GM23248 (cell line): ENCODE results near the gene ADO. TPM values are rescaled to one million over a fixed set of nuclear protein-coding genes. Genes with fewer than 3 reads are reported as not detected.
A peak's percentile ranks its signal among the peaks of the same experiment; 100 is the strongest.

Source experiments
- DNase-seq: peaks from one replicate; pipeline ENCODE4 v3.0.0-alpha.2; 2015
- H2AFZ ChIP-seq: fragments of 200-600 bp; sonication (generic); 2 replicates; pipeline ENCODE4 v1.6.1; 2016; ENCODE audit warnings: antibody characterized with exemption
- H3F3A ChIP-seq: fragments of 200-600 bp; sonication (generic); 2 replicates; pipeline ENCODE4 v1.6.1; 2016; ENCODE audit warnings: mild to moderate bottlenecking, antibody characterized with exemption, mixed run types; ENCODE audit not compliant: insufficient read depth
- H3K27ac ChIP-seq: fragments of 200-600 bp; sonication (generic); 2 replicates; pipeline ENCODE4 v1.5.1; 2016; ENCODE audit warnings: mild to moderate bottlenecking
- H3K27me3 ChIP-seq: fragments of 200-600 bp; sonication (generic); replicated peaks from 2 replicates; pipeline ENCODE4 v1.6.1; 2016; ENCODE audit warnings: mild to moderate bottlenecking; ENCODE audit not compliant: insufficient read depth
- H3K36me3 ChIP-seq: fragments of 200-600 bp; sonication (generic); 2 replicates; pipeline ENCODE4 v1.6.1; 2016; ENCODE audit warnings: low read depth, mild to moderate bottlenecking
- H3K4me1 ChIP-seq: fragments of 200-600 bp; sonication (generic); 2 replicates; pipeline ENCODE4 v1.6.1; 2016; ENCODE audit warnings: mild to moderate bottlenecking; ENCODE audit not compliant: insufficient read depth
- H3K4me2 ChIP-seq: fragments of 200-600 bp; sonication (generic); one replicate; pipeline ENCODE4 v1.6.1; 2016; ENCODE audit warnings: mild to moderate bottlenecking; ENCODE audit not compliant: unreplicated experiment
- H3K4me3 ChIP-seq: fragments of 200-600 bp; sonication (generic); 2 replicates; pipeline ENCODE4 v1.5.1; 2016; ENCODE audit warnings: mild to moderate bottlenecking
- H3K79me2 ChIP-seq: fragments of 200-600 bp; sonication (generic); 2 replicates; pipeline ENCODE4 v1.6.1; 2016; ENCODE audit warnings: mild to moderate bottlenecking; ENCODE audit not compliant: insufficient read depth
- H3K9ac ChIP-seq: fragments of 200-600 bp; sonication (generic); 2 replicates; pipeline ENCODE4 v1.6.1; 2016; ENCODE audit warnings: mild to moderate bottlenecking
- H3K9me2 ChIP-seq: fragments of 200-600 bp; sonication (generic); 2 replicates; pipeline ENCODE4 v1.6.1; 2016; ENCODE audit warnings: mixed run types, mild to moderate bottlenecking, moderate library complexity; ENCODE audit not compliant: insufficient read depth
- H3K9me3 ChIP-seq: fragments of 200-600 bp; sonication (generic); one replicate; pipeline ENCODE4 v1.6.1; 2017; ENCODE audit warnings: low read depth
- H4K20me1 ChIP-seq: fragments of 200-600 bp; sonication (generic); 2 replicates; pipeline ENCODE4 v1.6.0; 2016; ENCODE audit not compliant: insufficient read depth
- EZH2 ChIP-seq: fragments of 200-600 bp; sonication (generic); IDR thresholded peaks from 2 replicates; pipeline ENCODE4 v1.6.1; 2018; ENCODE audit warnings: antibody characterized with exemption, mild to moderate bottlenecking; ENCODE audit not compliant: insufficient read depth, poor library complexity, severe bottlenecking
- EZH2phosphoT487 ChIP-seq: fragments of 200-600 bp; sonication (generic); IDR thresholded peaks from 2 replicates; pipeline ENCODE4 v1.6.1; 2018; ENCODE audit warnings: antibody characterized with exemption, moderate library complexity, mild to moderate bottlenecking, low read depth; ENCODE audit not compliant: insufficient read depth
- WGBS, 2 experiments: methylation state at CpG; one replicate each; pipeline ENCODE4 v1.1.6; 2015 to 2017; ENCODE audit warnings: low lambda C conversion rate in 2 of 2, low coverage in 1 of 2; ENCODE audit errors: missing lambda C conversion rate in 2 of 2; 5-methylcytosine and 5-hydroxymethylcytosine counted together
- in situ Hi-C: fragments of 300-500 bp; cut with MboI; formaldehyde crosslinking; loops from 2 replicates; pipeline ENCODE4 v1.15.0; 2020
- polyA plus RNA-seq: library from polyadenylated mRNA; unstranded; fragments of >200 nt; fragmentation: Nextera tagmentation; extraction: Ambion mirVana; gene quantifications from 2 replicates; pipeline ENCODE4 v1.2.1, GENCODE V29; 2016
- total RNA-seq: library from RNA; depleted of rRNA; stranded (reverse); fragments of >200 nt; shearing (Covaris generic); gene quantifications from 2 replicates; pipeline ENCODE4 v1.2.3, GENCODE V29; 2014

Gene ADO
- total and polyA plus RNA-seq, 2 experiments from 2014 or later: 5.5 to 38.8 TPM

DNA sequence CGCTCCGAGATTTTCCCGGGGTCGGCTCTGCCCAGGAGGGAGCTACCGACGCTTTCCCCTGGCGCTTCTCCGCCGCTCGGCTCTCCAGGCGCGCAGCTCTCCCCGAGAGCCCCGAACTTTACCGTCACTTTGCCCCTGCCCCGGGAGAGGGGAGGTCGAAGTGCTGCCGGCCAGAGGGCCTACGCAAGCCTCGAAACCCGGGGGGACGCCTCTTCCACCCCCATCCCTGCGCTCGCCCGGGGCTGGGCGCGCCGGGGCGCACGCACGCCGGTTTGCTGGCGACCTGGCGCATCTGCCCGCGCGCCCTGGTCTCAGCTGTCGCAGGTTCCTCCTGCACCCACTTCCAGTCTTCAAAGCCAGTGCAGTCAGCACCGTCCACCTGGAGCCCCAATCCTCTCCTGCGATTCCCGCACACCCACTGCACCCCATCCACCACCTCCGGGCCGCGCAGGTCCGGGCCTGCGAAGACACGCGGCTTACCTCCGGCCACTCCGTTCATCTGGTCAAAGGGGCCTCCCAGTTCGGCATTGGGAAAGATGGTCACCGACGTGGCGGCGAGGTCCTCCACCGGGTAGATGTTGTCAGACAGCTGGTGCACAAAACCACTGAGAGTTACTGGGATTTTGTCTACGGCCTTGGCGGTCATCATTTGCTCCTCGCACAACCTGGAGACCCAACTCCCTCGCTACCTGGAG lies 11.0 kb downstream of the ADO start:
- H3K27ac ChIP-seq: no peak overlapping the region
- H3K4me2 ChIP-seq: peak overlapping the region; percentile 93
- H4K20me1 ChIP-seq: no peaks in the 10 kb centered on the region
- 0 out of 2 replicates have a peak, but pooled peaks cover 4% of the 10 kb centered on the region for H3K27me3 ChIP-seq
- peak overlapping the region; percentile 69; the same call in 1 of the 2 replicates for H3K9ac ChIP-seq
- H3F3A ChIP-seq: peaks cover 22% of the 10 kb centered on the region
- TF ChIP-seq EZH2phosphoT487 (no peak), EZH2 (no peak)
- WGBS, 2 experiments: 5 to 7% methylated on average over 37 to 56 of the region's 60 CpGs
- no peaks in the 10 kb centered on the region for H3K79me2 ChIP-seq
- peak; percentile 35 for DNase-seq
- peaks cover 10% of the 10 kb centered on the region; the same call in 1 of the 2 replicates for H3K4me1 ChIP-seq
- in situ Hi-C loops: loop anchor here (25.0 kb wide), 3 partner anchors 353 to 778 kb away; partner anchors contain the start of gene RTKN2
- no peaks in the 10 kb centered on the region for H3K9me2 ChIP-seq
- peak overlapping the region; percentile 88 for H3K4me3 ChIP-seq
- peak overlapping the region; percentile 84 for H2AFZ ChIP-seq
- no peaks in the 10 kb centered on the region for H3K36me3 ChIP-seq
- H3K9me3 ChIP-seq: no peaks in the 10 kb centered on the region

DNA sequence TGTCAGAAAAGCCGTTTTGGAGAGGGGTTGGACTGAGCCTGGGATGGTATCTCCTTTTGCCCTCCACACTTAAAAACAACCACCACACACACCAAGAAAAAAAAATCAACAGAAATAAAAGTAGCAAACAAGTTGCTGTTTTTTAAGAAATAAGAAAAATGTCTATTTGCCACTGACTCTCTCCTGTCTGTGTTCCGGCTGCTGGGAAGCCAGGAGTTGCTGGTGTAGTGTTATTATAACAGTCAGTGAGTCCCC lies 11.5 kb downstream of the ADO start:
- Histone ChIP-seq H3K79me2 (no peaks in the 10 kb centered on the region), H3K4me1 (peaks cover 10% of the 10 kb centered on the region; the same call in 1 of the 2 replicates), H3K27ac (no peak overlapping the region), H3K9me3 (no peaks in the 10 kb centered on the region), H3F3A (peaks cover 17% of the 10 kb centered on the region; the same call in 1 of the 2 replicates), H3K9me2 (no peaks in the 10 kb centered on the region), H3K36me3 (no peaks in the 10 kb centered on the region), H3K4me2 (peak overlapping the region; percentile 93), H3K4me3 (peak overlapping the region; percentile 88), H3K27me3 (0 out of 2 replicates have a peak, but pooled peaks cover 4% of the 10 kb centered on the region), H3K9ac (peak overlapping the region; percentile 69; the same call in 1 of the 2 replicates), H2AFZ (peak overlapping the region; percentile 84), H4K20me1 (no peaks in the 10 kb centered on the region)
- DNase-seq: no peak
- WGBS, 2 experiments: 2 to 3% methylated on average over 2 of the region's 2 CpGs
- in situ Hi-C loops: loop anchor here (25.0 kb wide), 3 partner anchors 354 to 779 kb away; partner anchors contain the start of gene RTKN2
- TF ChIP-seq EZH2 (no peak), EZH2phosphoT487 (no peak)

DNA sequence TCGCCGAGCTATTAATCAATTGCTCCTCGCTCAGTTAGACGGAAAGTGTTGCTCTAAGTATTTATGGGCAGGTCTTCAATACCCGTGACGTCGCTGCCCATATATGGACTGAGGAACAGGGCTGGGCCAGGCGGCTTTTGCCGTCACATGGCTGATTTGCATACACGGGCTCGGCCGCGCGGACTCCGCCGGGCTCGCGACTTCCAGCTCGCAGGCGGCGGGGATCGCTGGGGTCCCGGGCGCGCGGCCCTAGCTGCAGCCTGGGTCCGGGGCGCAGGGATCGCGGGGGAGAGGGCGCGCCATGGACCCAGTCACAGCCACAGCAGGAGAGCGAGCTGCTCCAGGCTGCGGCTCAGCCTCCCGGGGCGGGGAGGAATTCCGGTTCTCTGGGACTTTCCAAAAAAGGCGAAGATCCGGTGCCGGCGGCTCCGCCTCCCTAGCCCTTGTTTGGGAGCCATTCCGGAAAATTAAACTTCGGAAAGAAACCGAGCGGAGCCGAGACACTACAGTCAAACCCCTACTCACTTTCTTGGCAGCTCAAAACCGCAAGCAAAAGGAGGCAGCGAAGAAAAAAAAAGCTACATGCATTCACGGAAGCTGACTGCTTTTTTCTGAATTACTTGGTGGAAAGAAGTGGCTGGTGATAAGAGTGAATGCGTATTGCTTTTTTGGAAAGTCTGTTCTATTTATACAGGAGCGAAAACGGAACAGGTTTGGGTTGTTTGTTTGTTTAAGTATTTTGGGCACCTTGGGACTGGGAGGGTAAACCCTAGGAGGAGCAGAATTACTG lies 12.0 kb downstream of the ADO start, which contains the start of gene EGR2:
EGR2 (minus strand) TSS at position 36 of the 790 bp plus-strand sequence. CDS start 337 bp downstream, outside the sequence.
- Histone ChIP-seq H3K36me3 (no peaks in the 10 kb centered on the region), H3F3A (peaks cover 12% of the 10 kb centered on the region; the same call in 1 of the 2 replicates), H3K4me2 (peak within 1 kb of the TSS; percentile 93), H3K79me2 (no peaks in the 10 kb centered on the region), H3K4me1 (peaks cover 10% of the 10 kb centered on the region; the same call in 1 of the 2 replicates), H3K4me3 (peak within 1 kb of the TSS; percentile 88), H3K27ac (peak within 1 kb of the TSS; percentile 43), H2AFZ (peak within 1 kb of the TSS; percentile 84), H3K9ac (peak within 1 kb of the TSS; percentile 69), H4K20me1 (no peaks in the 10 kb centered on the region), H3K9me2 (no peaks in the 10 kb centered on the region), H3K9me3 (no peaks in the 10 kb centered on the region), H3K27me3 (0 out of 2 replicates have a peak, but pooled peaks cover 4% of the 10 kb centered on the region)
- in situ Hi-C loops: loop anchor here (25.0 kb wide), 3 partner anchors 354 to 779 kb away; partner anchors contain the start of gene RTKN2
- TF ChIP-seq EZH2 (no peak), EZH2phosphoT487 (no peak)
- 1% methylated on average over 52 of the region's 53 CpGs for WGBS, 2 experiments
- peak; percentile 99 for DNase-seq
